ENCODE data around the gene ZNF621.

ZNF621 gene

DNA sequence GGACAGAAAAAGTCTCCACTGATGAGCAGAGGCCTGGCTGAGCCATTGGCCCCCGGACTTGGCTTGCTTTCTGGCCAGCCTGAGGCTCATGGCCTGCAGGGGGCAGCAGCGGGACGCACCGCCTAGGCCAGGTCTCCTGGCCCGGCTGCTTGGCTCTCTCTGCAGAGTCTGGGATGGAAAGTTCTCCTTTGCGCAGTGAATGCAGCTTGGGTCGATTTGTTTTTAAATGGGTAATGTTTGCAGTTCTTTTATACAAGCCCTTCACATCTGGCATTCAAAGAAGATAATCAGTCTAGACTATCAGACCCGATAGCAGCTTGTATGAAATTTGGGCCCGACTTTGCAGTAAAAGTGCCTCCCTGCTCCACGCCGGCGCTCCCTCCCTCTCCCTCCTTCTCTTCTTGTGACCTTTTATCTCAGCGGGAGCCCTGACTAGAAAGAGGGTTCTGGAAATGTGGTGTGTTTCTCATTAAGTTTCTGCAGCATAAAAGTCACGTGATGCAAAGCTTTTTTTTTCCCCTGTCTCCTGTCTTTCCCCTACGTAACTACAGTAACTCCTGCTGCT is 59.9 kb downstream of the ZNF621 start:
- H3K27ac ChIP-seq: no peak overlapping the region
- TF ChIP-seq ZFX (IDR thresholded peaks at IDR 0.05): no peak
- TF ChIP-seq, protein P1, sequence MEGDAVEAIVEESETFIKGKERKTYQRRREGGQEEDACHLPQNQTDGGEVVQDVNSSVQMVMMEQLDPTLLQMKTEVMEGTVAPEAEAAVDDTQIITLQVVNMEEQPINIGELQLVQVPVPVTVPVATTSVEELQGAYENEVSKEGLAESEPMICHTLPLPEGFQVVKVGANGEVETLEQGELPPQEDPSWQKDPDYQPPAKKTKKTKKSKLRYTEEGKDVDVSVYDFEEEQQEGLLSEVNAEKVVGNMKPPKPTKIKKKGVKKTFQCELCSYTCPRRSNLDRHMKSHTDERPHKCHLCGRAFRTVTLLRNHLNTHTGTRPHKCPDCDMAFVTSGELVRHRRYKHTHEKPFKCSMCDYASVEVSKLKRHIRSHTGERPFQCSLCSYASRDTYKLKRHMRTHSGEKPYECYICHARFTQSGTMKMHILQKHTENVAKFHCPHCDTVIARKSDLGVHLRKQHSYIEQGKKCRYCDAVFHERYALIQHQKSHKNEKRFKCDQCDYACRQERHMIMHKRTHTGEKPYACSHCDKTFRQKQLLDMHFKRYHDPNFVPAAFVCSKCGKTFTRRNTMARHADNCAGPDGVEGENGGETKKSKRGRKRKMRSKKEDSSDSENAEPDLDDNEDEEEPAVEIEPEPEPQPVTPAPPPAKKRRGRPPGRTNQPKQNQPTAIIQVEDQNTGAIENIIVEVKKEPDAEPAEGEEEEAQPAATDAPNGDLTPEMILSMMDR (conservative IDR thresholded peaks at IDR 0.05): peak; percentile 95

DNA sequence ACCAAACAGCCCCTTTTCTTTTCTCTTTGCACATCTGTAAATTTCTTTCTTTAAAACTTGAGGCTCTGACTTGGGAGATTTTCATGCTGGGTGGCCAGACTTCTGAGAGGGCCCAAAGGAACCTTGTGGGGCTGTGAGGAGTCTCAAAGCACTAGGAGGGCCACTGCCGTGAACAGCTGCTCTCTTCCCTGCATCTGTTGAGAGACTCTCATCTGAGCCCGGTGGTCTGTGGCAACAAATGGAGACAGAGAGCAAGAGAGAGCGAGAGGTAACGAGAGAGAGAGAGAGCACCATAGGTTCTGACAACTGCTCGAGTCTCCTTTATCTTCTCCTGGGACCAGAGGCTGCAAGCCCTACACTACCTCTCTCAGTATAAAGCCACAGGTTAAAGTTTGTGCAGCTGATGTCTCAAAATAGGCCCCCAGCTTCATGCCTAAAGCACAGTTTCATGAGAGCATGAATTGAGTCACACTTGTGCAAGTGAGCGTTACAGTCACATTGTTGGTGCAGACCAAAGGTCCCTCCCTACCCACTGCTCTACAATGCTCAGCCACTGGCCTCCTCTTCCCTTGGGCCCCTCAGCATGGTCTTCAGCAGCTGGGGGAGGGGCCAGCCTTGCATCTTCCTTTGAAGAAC is 60.7 kb downstream of the ZNF621 start:
- TF ChIP-seq, protein P1 (conservative IDR thresholded peaks at IDR 0.05): no peak
- no peak for TF ChIP-seq ZFX (IDR thresholded peaks at IDR 0.05)
- no peak overlapping the region for H3K27ac ChIP-seq

DNA sequence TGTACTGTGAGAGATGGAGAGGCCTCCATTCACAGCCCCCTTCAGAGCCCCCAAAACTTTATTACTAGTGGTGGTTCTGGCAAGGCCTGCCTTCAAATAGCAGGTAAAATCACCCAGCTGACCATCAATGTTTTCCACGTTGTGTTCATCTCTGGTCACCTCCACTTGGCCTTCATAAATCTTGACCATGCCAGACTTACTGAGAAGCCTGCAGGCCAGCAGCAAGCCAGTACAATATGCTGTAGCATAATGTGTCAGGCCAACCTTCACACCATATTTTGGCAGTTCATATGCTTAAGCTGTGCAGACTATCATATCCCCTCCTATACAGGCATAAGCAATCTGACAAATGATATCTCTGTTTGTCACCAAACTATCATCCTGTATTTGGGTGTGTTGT is 62.1 kb downstream of the ZNF621 start:
- TF ChIP-seq, protein P1 (conservative IDR thresholded peaks at IDR 0.05): no peak
- TF ChIP-seq ZFX (IDR thresholded peaks at IDR 0.05): no peak
- H3K27ac ChIP-seq: no peak overlapping the region

DNA sequence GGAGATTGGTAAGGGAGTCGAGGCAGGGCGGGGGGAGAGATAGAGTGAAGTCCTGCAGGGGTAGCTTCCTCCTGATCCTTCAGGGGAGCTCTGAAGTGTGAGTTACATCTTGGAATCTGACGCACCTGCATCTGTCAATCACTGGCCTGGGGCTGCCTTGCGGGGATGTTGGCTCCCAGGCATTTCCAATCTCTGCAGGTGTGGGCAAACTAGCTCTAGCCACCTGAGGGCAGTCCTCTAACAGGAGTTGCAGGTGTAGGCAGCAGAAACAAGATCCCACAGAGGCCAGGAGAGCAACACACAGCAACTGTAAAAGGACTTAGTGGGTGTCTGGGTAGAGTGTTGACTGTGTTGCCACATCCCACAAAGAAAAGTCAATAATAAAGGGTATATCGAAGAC is 63.6 kb downstream of the ZNF621 start:
- TF ChIP-seq, protein P1 (conservative IDR thresholded peaks at IDR 0.05): peak; percentile 29
- no peak for TF ChIP-seq ZFX (IDR thresholded peaks at IDR 0.05)
- no peak overlapping the region for H3K27ac ChIP-seq

All from C4-2B (cell line).